ENCODE measurements around the gene DAB2IP.

Gene DAB2IP

DNA sequence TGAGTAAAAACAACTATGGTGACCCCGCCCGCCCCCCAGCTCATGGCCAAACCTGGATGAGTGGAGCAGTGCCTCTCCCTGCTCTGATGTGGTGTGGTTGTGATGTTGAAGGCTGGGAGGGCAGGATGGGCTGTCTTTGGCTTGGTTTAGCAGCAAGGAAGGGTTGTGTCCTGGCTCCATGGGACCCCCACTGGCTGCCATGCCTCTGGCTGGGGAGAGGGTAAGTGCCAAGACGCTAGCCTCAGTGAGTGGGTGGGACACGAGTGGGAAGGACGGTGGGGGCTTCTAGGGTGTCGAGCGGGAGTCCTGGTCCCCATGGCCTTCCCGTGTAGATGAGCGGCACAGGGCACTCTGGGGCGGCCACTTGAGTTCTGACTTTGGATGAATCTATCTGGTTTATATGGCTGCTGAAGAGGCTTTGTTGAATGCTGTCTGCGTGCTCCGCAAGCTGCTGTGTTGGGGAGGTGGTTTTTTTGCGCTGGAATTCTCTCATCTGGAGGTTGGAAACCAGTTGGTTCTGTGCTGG, 50.4 kb downstream of the DAB2IP start:
- no peak for DNase-seq (ENCODE audit: low read depth in 2 of 2)

DNA sequence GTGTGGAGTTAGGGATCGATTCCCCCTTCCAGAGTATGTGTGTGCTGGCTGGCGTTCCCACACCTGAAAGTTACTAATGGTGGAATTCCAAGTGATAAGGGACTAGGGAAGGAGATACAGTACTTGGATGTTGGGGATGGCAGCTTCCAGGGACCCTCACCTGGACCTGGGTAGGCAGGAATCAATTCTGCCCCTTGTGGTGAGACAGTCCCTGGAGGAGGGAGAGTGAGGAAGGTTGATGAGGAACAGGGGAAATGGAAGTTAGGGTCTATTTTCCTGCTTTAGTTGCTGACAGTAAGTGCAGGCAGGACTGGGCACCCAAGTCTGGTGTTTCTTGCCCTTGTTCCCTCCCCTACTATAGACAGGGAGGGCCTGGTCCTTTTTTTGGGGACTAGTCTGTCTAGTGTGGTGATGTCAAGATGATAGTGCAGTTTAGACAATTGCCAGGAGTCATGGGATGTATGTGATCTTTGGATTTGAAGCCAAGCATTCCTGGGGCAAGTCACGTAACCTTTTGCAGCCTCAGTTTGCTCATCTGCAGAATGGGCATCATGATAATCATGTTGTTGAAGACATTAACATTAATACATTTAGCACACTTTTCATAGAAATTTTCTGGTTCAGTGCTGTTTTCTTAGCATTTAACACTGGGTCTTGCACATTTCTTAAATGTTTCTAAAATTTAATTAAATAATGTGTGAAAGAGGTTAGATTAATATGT, 51.7 kb downstream of the DAB2IP start:
- no peak for DNase-seq (ENCODE audit: low read depth in 2 of 2)

DNA sequence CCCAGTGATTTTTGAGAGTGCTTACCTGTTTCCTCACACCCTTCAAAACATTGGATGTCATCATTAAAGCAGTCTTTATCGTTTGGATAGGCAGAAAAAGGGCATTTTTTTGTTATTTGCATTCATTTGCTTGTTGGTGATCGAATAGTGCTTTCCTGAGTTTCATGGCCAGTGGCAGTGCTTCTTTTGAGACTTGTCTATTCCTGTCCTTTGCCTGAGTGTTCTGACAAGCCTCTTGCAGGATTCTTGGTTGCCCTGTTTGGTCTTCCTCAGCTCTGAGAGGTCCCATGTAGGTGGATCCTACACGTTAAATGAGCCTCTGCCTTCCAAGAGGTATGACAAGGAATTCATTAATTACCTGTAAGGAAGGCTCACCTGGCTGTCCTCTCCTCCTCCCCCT, 52.8 kb downstream of the DAB2IP start:
- no peak for DNase-seq (ENCODE audit: low read depth in 2 of 2)

DNA sequence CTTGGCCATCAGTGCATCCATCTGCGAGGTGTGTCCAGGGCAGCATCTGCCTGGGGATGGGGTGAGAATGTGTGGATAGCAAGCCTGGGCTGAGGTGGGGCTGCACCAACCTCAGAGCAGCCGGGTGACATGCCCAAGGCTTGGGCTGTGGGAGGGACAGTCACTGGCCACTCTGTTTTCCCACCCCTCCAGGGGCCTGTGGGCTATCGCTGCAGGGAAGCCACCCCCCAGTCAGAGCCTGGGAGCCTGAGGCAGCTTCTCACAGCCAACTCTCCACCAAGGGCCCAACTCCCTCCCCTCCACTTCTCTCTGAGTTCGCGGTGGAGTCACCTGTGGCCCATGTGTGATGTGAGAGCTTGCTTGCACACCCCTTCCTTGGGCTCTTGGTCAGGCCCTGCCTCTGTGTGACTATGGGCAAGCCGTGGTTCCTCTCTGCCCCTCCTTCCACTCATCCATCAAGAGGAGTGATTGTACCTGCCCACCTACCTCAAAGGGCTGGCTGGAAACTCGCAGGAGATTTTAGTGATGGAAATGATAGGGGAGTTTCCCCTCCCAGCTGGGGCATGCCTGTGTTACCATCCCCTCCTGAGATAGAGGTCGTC, 54.8 kb downstream of the DAB2IP start:
- no peak for DNase-seq (ENCODE audit: low read depth in 2 of 2)

DNA sequence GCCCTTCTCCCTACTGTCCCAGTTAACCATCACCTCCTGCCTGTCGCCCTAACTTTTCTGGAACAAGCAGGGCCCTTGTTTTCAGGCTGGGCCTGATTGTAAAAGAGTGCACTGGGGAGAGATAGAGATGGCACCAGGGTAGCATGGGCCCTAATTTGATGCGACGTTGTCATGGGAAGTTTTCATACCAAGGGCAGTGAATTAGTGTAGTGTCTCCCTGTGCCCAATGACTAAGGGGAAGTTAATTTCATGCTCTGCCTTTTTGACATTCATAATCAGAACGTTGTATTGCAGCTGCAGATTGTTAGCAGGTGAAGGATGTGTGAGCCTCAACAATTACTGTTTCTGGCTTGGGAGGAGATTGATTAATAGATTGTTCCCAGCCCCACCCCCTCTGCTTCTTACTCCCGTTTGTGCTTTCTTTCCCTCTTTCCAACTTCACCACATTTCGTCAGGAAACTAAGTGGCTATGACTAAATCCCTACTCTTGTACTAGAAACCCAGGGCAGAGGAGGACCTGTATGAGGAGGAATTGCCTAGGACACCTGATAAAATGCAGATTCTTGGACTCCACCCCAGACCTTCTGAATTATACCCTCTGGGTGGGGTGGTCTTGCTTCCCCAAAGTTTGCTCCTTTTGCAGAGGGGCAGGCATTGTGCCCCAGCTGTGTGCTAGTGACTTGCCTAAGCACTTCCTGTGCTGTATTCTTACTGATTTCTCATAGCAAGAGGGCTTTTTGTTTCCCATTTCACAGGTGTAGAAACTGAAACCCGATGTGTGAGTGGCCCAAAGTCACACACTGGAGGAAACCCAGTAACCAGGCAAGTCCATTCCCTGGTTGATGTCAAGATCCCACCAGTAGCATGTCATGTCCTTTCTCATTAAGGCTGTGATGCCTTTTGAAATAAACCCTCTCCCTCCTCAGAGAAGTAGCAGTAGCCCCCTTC, 56.3 kb downstream of the DAB2IP start:
- no peak for DNase-seq (ENCODE audit: low read depth in 2 of 2)

DNA sequence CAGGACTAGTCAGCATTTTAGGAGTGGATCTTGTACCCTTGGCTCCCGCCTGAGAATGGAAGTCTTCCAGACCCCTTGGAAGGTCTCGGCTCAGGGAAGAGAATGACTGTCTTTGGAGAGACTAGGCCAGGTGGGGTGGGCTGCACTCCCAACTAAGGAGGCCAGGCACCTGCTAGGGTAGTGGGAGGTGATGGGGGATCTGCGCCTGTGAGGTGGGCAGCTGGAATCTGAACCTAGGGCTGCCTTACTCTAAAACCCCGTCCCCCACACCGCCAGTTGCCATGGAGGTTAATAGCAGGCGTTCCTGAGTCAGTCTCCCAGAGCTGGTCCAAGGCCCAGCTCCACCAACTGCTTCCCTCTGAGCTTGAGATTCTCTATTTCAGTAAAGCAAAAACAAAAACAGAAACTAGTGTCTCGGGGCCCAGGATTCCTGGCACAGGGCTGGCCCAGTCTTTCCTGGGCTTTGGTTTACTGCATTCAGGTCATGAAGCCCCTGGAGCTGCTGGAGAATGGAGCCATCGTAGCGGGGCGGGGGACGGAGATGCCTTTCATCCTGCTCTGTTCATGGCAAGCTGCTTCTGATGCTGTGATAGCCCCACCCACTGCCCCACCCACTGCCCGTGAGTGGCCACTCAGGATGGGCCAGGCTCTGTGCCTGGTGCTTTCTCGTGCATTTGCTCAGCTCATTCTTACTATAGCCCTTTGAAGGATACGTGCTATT, 57.5 kb downstream of the DAB2IP start:
- no peak for DNase-seq (ENCODE audit: low read depth in 2 of 2)

DNA sequence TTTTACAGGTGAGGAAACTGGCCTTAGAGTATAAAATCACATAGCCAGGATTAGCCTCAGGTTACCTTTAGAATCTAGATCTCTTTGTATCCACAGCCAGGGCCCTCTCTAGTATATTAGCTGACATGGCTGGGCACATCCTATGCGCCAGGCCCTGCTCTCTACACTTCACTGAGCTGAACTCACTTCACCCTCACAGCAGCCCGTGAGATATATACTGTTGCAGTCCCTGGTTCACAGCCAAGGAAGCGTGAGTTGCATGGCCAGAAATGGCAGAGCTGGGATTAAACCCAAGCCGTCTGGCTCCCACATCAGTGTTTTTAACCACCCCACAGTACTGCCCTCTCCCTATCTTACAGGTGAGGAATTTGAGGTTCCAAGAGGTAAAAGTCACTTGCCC, 58.4 kb downstream of the DAB2IP start:
- no peak for DNase-seq (ENCODE audit: low read depth in 2 of 2)

DNA sequence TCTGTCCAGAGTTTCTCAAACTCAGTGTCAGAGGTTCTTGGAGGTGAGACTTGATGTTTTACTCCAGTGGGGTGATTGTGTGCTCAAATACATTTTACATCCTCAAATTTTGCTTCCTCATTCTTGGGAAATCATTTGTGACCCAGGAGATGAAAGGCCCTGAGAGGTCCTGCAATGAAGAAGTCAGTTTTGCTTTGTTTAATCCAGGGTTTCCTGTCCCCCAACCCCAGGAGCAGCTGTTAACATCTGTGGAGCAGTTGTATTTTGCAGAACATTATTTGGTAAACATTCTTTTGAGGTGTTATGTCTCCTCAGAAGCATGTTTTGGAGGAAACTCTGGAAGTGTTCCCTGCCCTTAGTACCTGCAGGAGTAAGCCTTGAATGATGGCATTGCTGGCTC, 59.8 kb downstream of the DAB2IP start:
- DNase-seq (ENCODE audit: low read depth in 2 of 2), result no peak

DNA sequence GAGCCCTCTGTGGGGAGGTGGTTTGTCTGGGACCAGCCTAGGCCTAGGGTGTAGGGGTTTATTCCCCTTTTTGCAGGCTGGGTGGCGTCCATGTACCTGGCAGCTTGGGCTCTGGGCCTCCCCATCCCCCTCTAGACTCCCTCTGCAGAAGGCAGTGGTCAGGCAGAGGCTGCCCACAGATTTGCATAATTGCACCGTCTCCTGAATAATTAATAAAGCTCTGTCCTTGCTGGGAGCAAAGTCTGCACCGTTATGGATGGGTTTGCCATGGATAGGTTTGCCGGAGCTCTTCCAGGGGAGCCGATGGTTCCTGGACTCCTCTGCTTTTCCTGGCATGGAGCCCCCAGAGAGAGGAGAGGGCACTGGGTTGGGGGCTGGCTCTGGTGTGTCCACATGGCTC, 60.4 kb downstream of the DAB2IP start:
- DNase-seq (ENCODE audit: low read depth in 2 of 2), result no peak

DNA sequence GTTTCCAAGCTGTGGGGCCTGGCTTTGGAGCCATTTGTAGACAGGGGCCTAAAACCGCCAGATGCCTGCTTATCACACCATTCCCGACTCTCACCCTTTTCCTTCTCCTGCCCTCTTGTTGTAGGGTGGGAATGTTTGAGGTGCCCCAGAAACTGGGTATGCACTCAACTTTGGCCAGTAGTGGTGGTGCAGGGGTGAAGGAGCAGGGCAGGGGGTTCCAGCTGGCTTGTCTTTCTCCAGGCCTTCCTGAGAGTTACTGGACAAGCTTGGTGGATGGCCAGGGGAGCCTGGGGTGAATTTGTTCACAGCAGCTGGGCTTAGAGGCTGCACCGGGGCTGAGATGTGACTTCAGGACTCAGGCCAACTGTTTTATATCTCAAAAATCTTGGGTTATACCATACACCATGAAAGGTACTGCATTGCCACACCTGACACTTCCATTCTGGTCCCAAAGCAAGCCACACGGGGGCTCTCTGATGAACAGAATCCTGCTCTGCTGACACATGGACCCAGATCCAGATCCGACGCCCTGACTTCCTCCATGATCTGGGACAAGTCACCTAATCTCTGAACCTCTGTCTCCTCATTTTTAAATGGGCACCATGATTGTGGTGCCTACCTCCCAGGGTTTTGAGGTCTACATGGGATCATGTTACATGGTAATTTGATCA, 62.1 kb downstream of the DAB2IP start:
- DNase-seq (ENCODE audit: low read depth in 2 of 2), result no peak

DNA sequence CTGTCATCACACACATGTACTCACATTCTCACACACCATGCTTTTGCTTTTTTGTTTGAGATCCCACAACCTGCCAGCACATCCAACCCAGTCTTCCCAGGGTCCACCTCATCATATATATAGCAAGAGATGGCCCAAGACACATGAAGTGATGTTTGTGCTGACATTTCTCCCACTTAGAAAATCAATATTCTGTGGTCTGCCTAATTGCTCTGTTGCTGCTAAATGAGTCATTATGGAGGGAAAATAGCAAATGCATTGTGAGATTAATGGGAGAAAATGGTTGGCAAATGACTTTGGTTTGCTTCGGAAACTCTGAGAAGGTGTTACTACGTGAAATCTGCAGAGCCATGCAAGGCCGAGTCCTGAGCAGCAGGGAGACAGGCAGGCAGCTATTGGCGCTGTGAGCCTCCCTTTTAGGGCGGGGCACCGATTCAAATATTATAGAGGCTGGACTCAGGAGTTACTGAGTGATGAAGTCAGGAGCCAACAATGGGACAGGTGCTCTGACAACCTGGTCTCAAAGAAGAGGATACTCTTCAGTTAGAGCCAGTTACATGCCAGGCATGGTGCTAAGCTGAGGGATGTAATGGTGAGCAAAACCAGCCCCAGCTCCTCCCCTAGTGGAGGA, 62.8 kb downstream of the DAB2IP start:
- no peak for DNase-seq (ENCODE audit: low read depth in 2 of 2)

DNA sequence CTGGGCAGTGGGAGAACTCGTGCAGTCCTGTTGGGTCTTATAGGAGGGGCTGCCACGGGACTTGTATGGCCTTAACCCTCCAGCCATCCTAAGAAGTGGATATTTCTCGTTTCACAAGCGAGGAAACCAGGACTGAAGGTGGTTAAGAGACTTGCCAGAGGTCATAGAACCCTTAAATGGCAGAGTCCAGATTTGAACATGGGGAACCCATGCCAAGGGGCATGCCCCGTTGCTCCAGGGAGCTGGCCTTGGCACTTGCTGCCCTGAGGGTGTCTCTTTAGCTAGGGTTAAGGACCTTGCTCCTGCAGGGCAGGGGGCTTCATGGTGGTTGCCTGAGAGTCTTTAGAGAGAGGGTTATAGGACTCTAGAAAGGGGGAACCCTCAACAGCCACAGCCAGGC, 63.4 kb downstream of the DAB2IP start:
- no peak for DNase-seq (ENCODE audit: low read depth in 2 of 2)

DNA sequence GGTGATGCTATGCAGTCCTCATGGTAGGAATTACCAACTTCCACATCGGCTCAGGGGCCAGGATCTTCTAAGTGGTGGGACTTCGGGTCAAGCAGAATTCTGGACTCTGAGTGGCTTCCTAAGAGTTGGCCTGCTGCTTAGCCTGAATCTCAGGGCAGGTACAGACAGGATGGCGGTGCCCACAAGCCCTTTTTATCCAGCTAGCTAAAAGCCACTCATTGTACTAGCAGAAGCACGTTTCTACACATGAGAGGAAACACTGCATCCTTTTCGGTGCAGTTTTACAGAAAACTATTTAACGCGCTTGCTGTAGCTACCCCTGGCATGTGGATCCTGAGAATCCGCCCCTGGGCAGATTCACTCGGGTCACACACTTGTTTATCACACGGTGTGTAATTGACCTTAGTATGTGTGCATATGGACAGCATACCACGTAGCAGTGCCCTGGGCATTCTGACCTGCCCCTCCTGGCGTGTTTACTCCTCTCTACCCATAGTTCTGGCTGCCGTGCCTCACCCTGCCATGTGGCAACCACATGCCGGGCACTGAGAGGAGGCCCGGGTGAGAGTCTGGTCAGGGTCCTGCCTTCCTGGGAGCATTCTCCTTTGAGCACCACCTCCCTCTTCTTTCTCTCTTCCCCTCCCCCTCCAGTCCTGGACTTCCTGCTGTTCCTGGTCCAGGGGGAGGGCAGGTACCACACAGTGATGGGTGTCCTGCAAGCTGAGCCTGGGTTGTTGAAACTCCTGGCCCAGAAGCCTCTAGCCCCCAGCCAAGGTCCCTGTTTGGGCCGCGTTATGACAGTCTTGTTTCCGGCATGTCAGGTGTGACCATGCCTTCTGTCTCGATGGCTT, 65.9 kb downstream of the DAB2IP start:
- DNase-seq (ENCODE audit: low read depth in 2 of 2), result no peak

DNA sequence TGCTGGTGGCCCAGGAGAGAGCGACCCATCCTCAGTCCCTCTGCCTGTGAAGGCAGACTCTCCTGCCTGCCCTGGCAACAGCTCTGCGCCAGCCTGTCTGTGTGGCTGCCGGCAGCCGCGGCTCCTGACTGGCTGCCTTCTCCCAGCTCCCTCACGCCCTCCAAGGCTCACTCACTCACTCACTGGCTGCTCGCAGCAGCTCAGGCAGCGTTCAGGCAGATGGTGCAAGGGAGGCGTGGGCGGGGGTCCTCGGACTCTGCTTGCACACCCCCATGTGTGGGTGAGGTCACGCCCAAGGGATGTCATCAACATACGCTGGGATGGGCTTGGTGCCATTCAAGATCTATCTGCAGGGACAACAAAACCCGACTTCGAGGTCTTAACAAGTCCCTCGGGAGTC, 66.7 kb downstream of the DAB2IP start:
- DNase-seq (ENCODE audit: low read depth in 2 of 2), result no peak

DNA sequence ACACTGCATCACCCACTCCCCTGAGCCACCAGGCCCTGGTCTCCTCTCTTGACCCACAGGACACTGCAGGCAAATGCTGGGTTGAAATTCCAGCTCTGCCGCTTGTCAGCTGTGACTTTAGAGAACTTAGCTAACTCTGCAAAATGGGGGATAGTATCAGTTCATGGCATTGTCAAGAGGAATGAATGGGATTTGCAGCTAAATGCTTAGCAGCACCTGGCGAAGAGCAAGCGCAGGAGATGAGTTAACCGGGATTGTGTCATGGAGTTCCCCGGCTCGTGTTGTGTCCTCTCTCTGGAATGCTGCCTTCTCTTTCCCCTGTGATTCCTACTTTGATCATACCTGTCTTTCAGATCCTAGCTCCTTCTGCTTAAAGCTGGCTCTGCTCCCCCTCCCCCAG, 67.1 kb downstream of the DAB2IP start:
- DNase-seq (ENCODE audit: low read depth in 2 of 2), result no peak

DNA sequence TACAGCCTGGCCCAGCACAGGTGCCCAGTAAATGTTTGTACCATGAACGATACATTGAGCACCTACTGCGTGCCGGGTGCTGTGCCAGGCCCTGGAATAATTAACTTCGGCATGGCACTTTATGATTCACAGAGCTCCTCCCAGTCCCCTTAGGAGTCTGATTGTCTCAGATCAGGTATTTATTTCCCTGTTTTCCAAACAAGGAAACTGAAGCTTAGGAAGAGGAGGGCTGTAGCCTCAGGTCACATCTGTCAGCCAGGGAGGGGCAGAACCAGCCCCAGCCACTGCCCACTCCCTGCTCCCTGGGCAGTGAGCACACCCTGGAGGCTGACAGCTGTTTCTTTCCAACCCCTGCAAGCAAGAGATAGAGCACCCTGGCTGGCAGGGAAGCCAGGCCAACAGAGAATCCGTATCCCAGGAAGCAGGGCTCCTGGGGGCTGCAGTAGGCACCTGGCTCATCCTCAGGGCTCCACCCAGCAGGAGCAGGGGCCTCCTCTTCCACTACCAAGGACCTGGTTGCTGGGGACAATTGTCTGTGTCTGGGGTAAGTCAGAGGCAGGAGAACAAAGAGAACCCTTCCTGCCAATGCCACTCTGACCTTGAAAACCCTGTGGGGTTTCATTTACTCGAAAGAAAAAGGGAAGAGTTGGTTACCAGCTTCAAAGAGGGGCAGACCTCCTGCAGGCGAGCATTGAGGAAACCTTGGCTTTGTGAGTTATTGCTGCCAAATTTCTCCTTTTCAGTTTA, 69.0 kb downstream of the DAB2IP start:
- DNase-seq (ENCODE audit: low read depth in 2 of 2), result no peak

DNA sequence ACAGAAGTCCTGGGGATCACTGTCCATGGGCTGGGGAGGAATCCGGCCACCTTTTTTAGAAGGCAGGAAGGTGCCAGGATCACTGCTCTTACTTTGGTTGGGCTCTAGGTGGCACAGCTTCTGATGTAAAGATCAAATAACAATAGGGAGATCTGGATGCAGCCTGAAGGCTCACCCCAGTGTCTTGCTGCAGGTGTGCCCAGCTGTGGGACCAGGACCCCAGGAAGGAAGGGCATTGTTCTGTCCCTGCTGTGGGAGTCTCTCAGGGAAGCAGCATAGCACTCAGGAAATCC, 69.6 kb downstream of the DAB2IP start:
- no peak for DNase-seq (ENCODE audit: low read depth in 2 of 2)

DNA sequence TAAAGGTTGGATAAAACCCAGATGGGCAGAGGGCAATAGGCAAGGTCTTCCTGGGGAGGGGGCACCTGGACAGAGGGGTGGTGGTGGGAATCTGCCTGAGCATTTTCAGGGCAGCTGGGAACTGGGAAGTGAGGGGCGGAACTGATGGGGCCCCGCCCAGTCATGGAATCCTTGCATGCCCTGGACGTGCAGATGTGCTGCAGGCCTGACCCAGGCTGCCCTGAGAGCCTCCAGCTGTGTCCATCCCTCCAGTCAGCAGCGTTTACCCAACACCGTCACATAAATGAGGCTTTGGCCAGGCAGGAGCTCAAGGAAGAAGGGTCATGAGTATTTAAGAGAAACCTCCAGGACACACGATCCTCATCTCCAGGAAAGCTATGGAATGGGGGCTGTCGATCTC, 70.3 kb downstream of the DAB2IP start:
- DNase-seq (ENCODE audit: low read depth in 2 of 2), result no peak

DNA sequence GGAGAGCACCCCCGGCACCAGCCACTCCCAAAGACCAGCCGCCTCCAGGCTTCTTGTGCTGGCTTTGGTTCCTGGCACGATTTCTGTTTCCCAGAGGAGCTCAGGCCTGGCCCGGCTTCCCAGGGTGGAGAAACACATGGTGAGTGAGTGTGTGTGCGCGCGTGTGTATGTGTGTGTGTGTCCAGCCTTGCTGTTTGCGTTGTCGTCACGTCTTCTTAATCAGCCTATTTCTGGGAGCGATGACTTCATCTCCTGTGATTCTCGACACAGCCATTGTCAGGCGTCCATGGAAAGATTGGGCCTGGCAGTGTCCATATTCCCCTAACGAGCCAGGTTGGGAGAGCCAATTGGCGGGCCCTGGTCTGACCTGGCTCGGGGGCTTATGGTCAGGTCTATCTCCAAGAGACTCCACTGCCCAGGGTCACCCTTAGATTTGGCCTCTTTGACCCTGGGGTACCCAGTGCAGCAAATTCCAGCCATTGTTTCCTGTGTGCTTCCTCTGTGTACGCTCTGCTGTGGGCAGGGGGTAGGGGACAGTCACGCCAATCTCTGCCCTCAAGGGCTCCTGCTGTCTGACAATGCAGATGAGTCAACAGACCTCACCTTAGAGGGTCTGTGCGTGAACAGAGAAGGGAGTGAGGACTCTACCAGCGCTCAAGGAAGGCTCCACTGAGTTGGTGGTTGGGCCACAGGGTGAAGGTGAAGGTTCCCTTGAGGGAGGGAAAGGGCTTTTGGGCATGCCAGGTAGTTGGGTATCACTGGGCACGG, 73.8 kb downstream of the DAB2IP start:
- DNase-seq (ENCODE audit: low read depth in 2 of 2), result no peak
